K562 (cell line): ENCODE results near the gene ADK. TPM values are rescaled to one million over a fixed set of nuclear protein-coding genes. Genes with fewer than 3 reads are reported as not detected.

ENCODE experiments used
- ATAC-seq: fragments of 200-7000 bp; cut with Tn5 transposase; 3 replicates; pipeline ENCODE4 v1.9.1; 2020; ENCODE audit warnings: moderate library complexity
- BruUV-seq: library from RNA; stranded (reverse); fragments of 400-500 nt; replicated peaks from 2 replicates; lab custom pipeline; 2021; lab: Mats Ljungman, UMichigan
- CTCF ChIA-PET: fragments of 300-600 bp; formaldehyde crosslinking; extraction: SDS; loops from one replicate; lab custom pipeline; 2021; ENCODE audit warnings: low intra/inter-chr PET ratio; lab: Yijun Ruan, JAX
- POLR2A ChIA-PET: fragments of 300-600, 350-650 bp; sonication (Branson Sonifier 250); formaldehyde crosslinking; extraction: SDS; loops from one replicate; lab custom pipeline; 2021; ENCODE audit warnings: antibody characterized with exemption, inconsistent platforms; lab: Yijun Ruan, JAX
- DNase-seq, 4 experiments: peaks; one replicate each; pipeline versions ENCODE4 v3.0.0 to v3.0.0-alpha.2; 2011 to 2018; ENCODE audit warnings: low spot score in 3 of 4, mixed read lengths in 3 of 4; ENCODE audit errors: extremely low read depth in 1 of 4
- FAIRE-seq: peaks from 2 replicates; lab custom pipeline; 2011; peaks lifted over from hg19 to GRCh38; lab: Jason Lieb, UNC
- H2AFZ ChIP-seq: 2 replicates; pipeline ENCODE4 v1.6.0; 2011; ENCODE audit warnings: low read depth, low read length, control low read depth, inconsistent platforms
- H3K27ac ChIP-seq: fragments of 200-600 bp; 3 replicates; pipeline ENCODE4 v1.8.0; 2011; ENCODE audit warnings: low read depth, mild to moderate bottlenecking, control low read depth, inconsistent platforms, low read length, moderate library complexity, mixed read lengths; ENCODE audit errors: extremely low read depth
- H3K27me3 ChIP-seq, 2 experiments: fragments of 300-600 bp in 1 of 2; 2 replicates in 1 of 2; 3 replicates in 1 of 2; pipeline versions ENCODE4 v1.6.0 to v1.8.0; 2011; ENCODE audit warnings: inconsistent platforms in 2 of 2, low read length in 2 of 2, mild to moderate bottlenecking in 1 of 2, mixed read lengths in 1 of 2, moderate library complexity in 1 of 2; ENCODE audit not compliant: control insufficient read depth in 2 of 2, insufficient read depth in 2 of 2
- H3K36me3 ChIP-seq: fragments of 300-600 bp; 3 replicates; pipeline ENCODE4 v1.8.0; 2011; ENCODE audit warnings: mild to moderate bottlenecking, low read length, inconsistent platforms; ENCODE audit not compliant: control insufficient read depth, insufficient read depth
- H3K4me1 ChIP-seq, 2 experiments: fragments of 200-600 bp in 1 of 2; replicated peaks in 1 of 2; 2 replicates in 1 of 2; 3 replicates in 1 of 2; pipeline versions ENCODE4 v1.5.1 to v1.8.0; 2011; ENCODE audit warnings: inconsistent platforms in 2 of 2, low read length in 2 of 2, mild to moderate bottlenecking in 1 of 2, mixed read lengths in 1 of 2, moderate library complexity in 1 of 2; ENCODE audit not compliant: control insufficient read depth in 2 of 2, insufficient read depth in 2 of 2
- H3K4me2 ChIP-seq: 2 replicates; pipeline ENCODE4 v1.6.1; 2011; ENCODE audit warnings: low read length, control low read depth, inconsistent platforms, mixed read lengths; ENCODE audit not compliant: insufficient read depth
- H3K4me3 ChIP-seq: fragments of 200-600 bp; sonication (generic), shearing (Covaris generic); 2 replicates; pipeline ENCODE4 v1.5.1; 2016; ENCODE audit warnings: control low read depth, inconsistent platforms
- H3K79me2 ChIP-seq: fragments of 200-600 bp; 3 replicates; pipeline ENCODE4 v1.8.0; 2011; ENCODE audit warnings: low read length, inconsistent platforms; ENCODE audit not compliant: control insufficient read depth, insufficient read depth
- H3K9ac ChIP-seq, 2 experiments: 2 replicates each; pipeline versions ENCODE4 v1.6.0 to v1.6.1; 2011; ENCODE audit warnings: low read depth in 2 of 2, low read length in 2 of 2, control low read depth in 1 of 2, inconsistent platforms in 1 of 2, mild to moderate bottlenecking in 1 of 2, mixed read lengths in 1 of 2; ENCODE audit not compliant: insufficient read depth in 1 of 2
- H3K9me1 ChIP-seq: one replicate; pipeline ENCODE4 v1.6.0; 2011; ENCODE audit warnings: inconsistent platforms, mild to moderate bottlenecking, low read length, moderate library complexity; ENCODE audit not compliant: control insufficient read depth, insufficient read depth
- H3K9me3 ChIP-seq: replicated peaks from 2 replicates; pipeline ENCODE4 v1.5.1; 2011; ENCODE audit warnings: low read depth, low read length, inconsistent platforms; ENCODE audit not compliant: control insufficient read depth, insufficient read depth
- H4K20me1 ChIP-seq: replicated peaks from 2 replicates; pipeline ENCODE4 v1.6.1; 2011; ENCODE audit warnings: low read length, inconsistent platforms, mixed read lengths; ENCODE audit not compliant: control insufficient read depth, insufficient read depth
- CGGBP1 ChIP-seq: fragments of 250-450 bp; sonication (Bioruptor Pico); IDR thresholded peaks from 2 replicates; pipeline ENCODE4 v1.9.0; 2021; ENCODE audit warnings: mild to moderate bottlenecking
- HNRNPLL ChIP-seq: fragments of 200-400 bp; formaldehyde crosslinking; IDR thresholded peaks from 2 replicates; pipeline ENCODE4 v1.6.1; 2017; ENCODE audit warnings: low read length, low read depth, mild to moderate bottlenecking; ENCODE audit not compliant: poor library complexity, severe bottlenecking
- L3MBTL2 ChIP-seq: fragments of 450-650 bp; IDR thresholded peaks from 2 replicates; pipeline ENCODE4 v1.6.1; 2016; ENCODE audit warnings: mild to moderate bottlenecking, moderate library complexity
- MGA ChIP-seq: fragments of 450-650 bp; IDR thresholded peaks from 2 replicates; pipeline ENCODE4 v1.6.1; 2016; ENCODE audit warnings: mild to moderate bottlenecking, moderate library complexity
- PREB ChIP-seq: sonication (generic); formaldehyde crosslinking; IDR thresholded peaks from 2 replicates; pipeline ENCODE4 v1.8.1; 2023; ENCODE audit warnings: mild to moderate bottlenecking, missing genetic modification reagents
- RBM39 ChIP-seq: fragments of 200-400 bp; formaldehyde crosslinking; optimal IDR thresholded peaks from 2 replicates; pipeline ENCODE3; 2018; ENCODE audit warnings: low read depth, low read length
- SETDB1 ChIP-seq: IDR thresholded peaks from one replicate; pipeline ENCODE4 v1.6.1; 2012; ENCODE audit warnings: low read length, control low read depth, inconsistent platforms
- SPI1 ChIP-seq: IDR thresholded peaks from 2 replicates; pipeline ENCODE4 v1.6.1; 2011; ENCODE audit warnings: low read depth, low read length, control low read depth, borderline replicate concordance
- ZNF212 ChIP-seq: fragments of 450-650 bp; formaldehyde crosslinking; IDR thresholded peaks from 2 replicates; pipeline ENCODE4 v1.4.0; 2020; ENCODE audit warnings: mild to moderate bottlenecking
- WGBS: fragments of 100-300 bp; shearing (Covaris generic); methylation state at CpG from one replicate; pipeline ENCODE4 v1.1.6; 2016; ENCODE audit warnings: low coverage, mixed read lengths; ENCODE audit not compliant: insufficient coverage; ENCODE audit errors: missing lambda C conversion rate; 5-methylcytosine and 5-hydroxymethylcytosine counted together
- in situ Hi-C: fragments of 300-500 bp; cut with MboI; formaldehyde crosslinking; loops from 4 replicates; pipeline ENCODE4 v1.15.0; 2018; ENCODE audit warnings: inconsistent platforms, mixed read lengths
- intact Hi-C: fragments of 100-400 bp; cut with micrococcal nuclease; formaldehyde crosslinking; loops from 2 replicates; pipeline ENCODE4 v1.14.2; 2022
- polyA plus RNA-seq, 8 experiments: library from polyadenylated mRNA; depleted of rRNA in 4 of 8; stranded (reverse) in 5 of 8; unstranded in 3 of 8; fragments of >200 nt; fragmentation: Nextera tagmentation in 2 of 8; fragmentation: Illumina TruSeq in 1 of 8; extraction: Ambion mirVana in 2 of 8; extraction: Trizol in 1 of 8; gene quantifications; 2 replicates each; pipeline versions ENCODE4 v1.2.1 to v1.2.3, GENCODE V29; 2011 to 2014; ENCODE audit warnings: inconsistent platforms in 1 of 8, missing spikeins in 1 of 8
- total RNA-seq, 7 experiments: library from RNA; depleted of rRNA in 6 of 7; stranded (reverse); fragments of >200 nt in 6 of 7; fragmentation: Illumina TruSeq in 2 of 7; extraction: Trizol in 2 of 7; gene quantifications; 2 replicates each; pipeline versions ENCODE4 v1.2.1 to v1.2.3, GENCODE V29; 2011 to 2021; ENCODE audit warnings: low replicate concordance in 1 of 7

Gene ADK
- total and polyA plus RNA-seq, 9 of the 15 experiments (the other 6 are each of a cell fraction or from before 2014, with no cell fraction given), result 54.2 to 97.8 (median 73.6) TPM

DNA sequence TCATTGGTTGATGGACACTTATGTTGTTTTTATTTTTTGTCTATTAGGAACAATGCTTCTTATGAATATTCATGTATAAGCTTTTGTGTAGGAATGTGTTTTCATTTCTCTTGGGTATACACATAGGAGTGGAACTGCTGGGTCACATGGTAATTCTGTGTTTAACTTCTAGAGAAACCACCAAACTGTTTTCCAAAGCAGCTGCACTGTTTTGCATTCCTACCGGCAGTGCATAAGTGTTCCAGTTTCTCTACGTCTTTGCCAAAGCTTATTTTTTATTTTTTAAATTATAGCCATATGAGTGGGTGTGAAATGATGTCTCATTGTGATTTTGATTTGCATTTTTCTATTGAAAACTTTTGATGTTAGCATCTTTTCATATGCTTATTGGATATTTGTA lies 51.3 kb downstream of the ADK start:
- H3K36me3 ChIP-seq, result peaks cover 37% of the 10 kb centered on the region; the same call in 2 of the 3 replicates
- no TSS peak for BruUV-seq
- CTCF ChIA-PET, result no interaction called here
- H2AFZ ChIP-seq, result no peak overlapping the region
- ATAC-seq (no peak), DNase-seq (no peak), FAIRE-seq (no peak)
- in situ Hi-C loops (no loop called here), intact Hi-C loops (no loop called here)
- no peaks in the 10 kb centered on the region for H4K20me1 ChIP-seq
- 96% methylated on average over 2 of the region's 2 CpGs for WGBS
- H3K4me1 ChIP-seq, result peaks cover 0 to 4% of the 10 kb centered on the region in 2 experiments; a peak in 2 of 5 replicates
- no peak overlapping the region for H3K4me3 ChIP-seq
- POLR2A ChIA-PET, result interaction anchor here (1.1 to 1.2 kb wide), 2 partner anchors 12 to 20 kb away, joined by 4 to 6 read pairs; no protein-coding TSS in a partner anchor
- H3K4me2 ChIP-seq, result no peak overlapping the region
- no peak overlapping the region for H3K27ac ChIP-seq
- H3K27me3 ChIP-seq, result no peaks in the 10 kb centered on the region
- H3K79me2 ChIP-seq, result peaks cover 23% of the 10 kb centered on the region
- H3K9me3 ChIP-seq, result no peaks in the 10 kb centered on the region
- H3K9me1 ChIP-seq, result no peaks in the 10 kb centered on the region
- no peak overlapping the region for H3K9ac ChIP-seq
- TF ChIP-seq SETDB1, result no peak
- TF ChIP-seq L3MBTL2, result no peak
- no peak for TF ChIP-seq MGA
- TF ChIP-seq HNRNPLL, result no peak
- no peak for TF ChIP-seq PREB
- no peak for TF ChIP-seq CGGBP1 (CRISPR knock-in tag)
- TF ChIP-seq RBM39, result no peak
- TF ChIP-seq SPI1, result no peak
- TF ChIP-seq ZNF212, result no peak
